Smooth muscle cell of trachea (primary cell): ENCODE data around the gene THYN1. TPM values are rescaled to one million over a fixed set of nuclear protein-coding genes. Genes with fewer than 3 reads are reported as not detected.

Experiments
- total RNA-seq: library from RNA; depleted of rRNA; stranded (reverse); fragments of >200 nt; gene quantifications from 2 replicates; pipeline ENCODE4 v1.2.1, GENCODE V29; 2014

THYN1 gene
- 78.4 and 93.1 TPM in 2 replicates for total RNA-seq

DNA sequence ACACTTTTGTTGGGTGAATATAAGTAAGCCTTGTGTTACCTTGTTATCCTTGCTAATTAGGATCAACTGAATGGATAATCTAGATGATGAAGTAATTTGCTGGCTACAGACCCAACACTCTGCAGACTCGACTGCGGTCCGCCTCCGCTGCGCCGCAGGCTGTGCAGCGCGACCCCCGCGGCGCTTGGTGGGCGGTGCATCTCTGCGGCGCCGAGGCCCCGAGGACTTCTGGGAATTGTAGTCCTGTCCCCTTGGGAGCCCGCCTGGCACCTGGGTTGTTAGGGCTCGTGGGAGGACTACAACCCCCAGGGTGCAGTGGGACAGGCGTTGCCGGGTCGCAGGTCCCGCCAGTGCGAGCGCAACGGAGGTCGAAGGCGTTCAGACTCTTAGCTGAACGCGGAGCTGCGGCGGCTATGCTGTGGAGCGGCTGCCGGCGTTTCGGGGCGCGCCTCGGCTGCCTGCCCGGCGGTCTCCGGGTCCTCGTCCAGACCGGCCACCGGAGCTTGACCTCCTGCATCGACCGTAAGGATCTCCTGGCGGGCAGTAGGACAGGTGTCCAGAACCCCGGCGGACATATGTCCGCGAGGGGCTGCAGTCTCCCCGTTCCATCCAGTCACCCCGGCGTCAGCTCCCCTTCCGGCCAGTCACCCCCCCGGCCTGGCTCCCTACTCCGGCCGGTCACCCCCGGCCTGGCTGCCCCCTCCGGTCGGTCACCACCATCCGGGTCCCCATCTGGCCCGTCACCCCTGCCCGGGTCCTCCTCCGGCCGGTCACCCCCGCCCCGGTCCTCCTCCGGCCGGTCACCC, at the start of gene THYN1, which contains the start of gene ACAD8:
Gene THYN1, minus strand, starts transcription at position 165 of the 806 bp plus-strand sequence. CDS start 470 bp downstream, outside the sequence.
Gene ACAD8, plus strand, starts transcription at position 381 of the 806 bp plus-strand sequence. Its CDS starts 33 bp downstream, at position 414.

DNA sequence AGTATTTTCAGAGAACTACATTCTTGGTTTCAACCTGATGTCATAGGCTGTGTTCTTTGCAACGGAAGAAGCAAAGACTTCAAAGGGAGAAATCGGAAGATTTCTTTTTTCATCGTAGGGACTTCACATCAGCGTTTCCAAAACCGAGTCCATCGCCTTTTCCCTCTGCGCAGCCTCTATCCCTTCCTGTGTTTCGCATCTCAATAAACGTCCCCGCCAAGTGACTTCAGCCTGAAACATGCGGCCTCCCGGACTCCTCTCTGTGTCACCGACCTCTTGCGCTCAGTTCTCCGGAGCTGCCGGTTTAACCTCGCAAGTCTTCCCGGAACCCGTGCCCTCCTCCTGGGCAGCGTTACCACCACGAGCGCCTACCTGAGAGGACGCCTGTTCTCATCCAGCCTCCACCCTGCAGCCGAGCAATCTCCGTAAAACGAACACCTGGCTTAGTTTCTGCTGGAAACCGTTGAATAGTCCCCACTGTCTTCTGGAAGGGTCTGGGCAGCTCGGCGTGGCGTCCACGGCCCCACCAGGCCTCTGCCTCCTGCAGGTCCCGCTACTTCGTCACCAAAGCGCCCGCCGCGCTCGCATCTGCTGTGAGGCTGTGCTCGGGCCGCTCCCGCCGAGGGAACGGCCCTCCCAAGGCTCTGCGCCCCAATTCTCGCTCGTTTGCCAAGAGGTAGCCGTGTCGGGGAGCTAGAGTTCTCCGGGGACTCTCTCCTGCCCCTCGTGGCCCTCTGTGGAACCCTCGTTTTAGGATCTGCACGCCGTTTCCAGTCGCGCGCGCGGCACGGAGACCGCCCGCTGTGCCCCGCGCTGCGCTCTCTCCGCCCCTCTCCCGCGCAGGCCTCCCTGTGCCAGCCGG, 22.6 kb upstream of the THYN1 start, which contains the start of gene GLB1L3:
Gene GLB1L3, plus strand, starts transcription at position 846 of the 862 bp plus-strand sequence. CDS start 362 bp downstream, outside the sequence.

DNA sequence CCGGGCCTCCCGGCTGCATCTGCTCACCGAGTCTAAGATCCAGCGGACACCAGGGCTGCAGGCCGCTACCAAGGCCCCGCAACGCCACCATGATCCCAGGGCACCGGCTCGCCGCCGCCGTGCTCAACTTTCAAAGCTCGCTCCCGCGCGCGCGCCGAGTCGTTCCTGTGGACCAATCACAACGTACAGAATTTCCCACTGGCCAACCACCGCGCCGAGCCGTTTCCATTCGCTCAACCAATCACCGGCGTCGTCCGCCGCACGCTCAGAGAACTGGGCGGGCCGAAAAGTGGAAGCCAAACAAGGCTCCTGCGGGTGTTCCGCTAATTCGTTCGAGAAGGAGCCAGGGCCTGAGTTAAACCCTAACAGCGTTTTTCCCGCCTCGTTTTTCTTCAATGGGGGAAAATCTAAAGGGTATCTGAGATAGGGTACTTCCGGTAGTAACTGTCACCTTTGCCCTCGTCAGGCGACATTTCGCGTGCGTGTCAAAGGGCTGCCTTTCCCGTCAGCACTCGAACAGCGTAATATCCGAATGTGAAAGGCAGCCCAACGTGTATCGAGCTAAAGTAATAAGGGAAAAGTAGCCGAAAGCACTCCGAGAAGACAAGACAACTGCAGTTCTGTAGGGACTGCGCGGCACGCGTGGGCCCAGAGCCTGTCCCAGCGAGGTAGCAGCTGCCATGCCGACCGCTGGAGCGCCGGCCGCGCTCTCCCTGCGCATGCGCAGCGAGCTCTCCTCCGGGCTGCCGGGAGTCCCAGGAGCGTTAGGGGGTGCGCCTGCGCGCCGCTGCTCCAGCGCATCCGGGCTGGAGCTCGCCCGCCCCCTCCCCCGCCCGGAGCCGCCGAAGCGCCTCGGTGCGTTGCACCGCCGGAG, 29.1 kb downstream of the THYN1 start, which contains the start of the genes NCAPD3 and VPS26B:
Gene NCAPD3, minus strand, starts transcription at position 132 of the 874 bp plus-strand sequence. Its CDS starts 41 bp downstream, at position 91.
Gene VPS26B, plus strand, starts transcription at position 836 of the 874 bp plus-strand sequence. CDS start 452 bp downstream, outside the sequence.

Other genes starting within 250 kb of the THYN1 start
- 79.3 and 105 TPM in 2 replicates for gene JAM3, start 184.3 kb downstream of the THYN1 start, total RNA-seq
- 7.3 and 17.5 TPM in 2 replicates for gene NCAPD3, start 29.4 kb downstream of the THYN1 start, total RNA-seq
- gene VPS26B, start 28.7 kb downstream of the THYN1 start, total RNA-seq: 43.8 and 61.5 TPM in 2 replicates
- 22.0 TPM in 2 replicates for gene ACAD8, start 216 bp upstream of the THYN1 start, total RNA-seq
- not detected in 2 replicates for gene GLB1L3, start 23.0 kb upstream of the THYN1 start, total RNA-seq
- gene GLB1L2, start 78.6 kb upstream of the THYN1 start, total RNA-seq: 0.15 TPM in 1 of 2 replicates, not detected in the other
- not detected in 2 replicates for gene B3GAT1, start 158.9 kb upstream of the THYN1 start, total RNA-seq